Neural cell (in vitro differentiated cells): ENCODE data around the gene SULT6B1.

ENCODE experiments used
- EP300 ChIP-seq: fragments of 450-650 bp; conservative IDR thresholded peaks from 2 replicates; pipeline ENCODE4 v1.6.1; 2014; ENCODE audit warnings: antibody characterized with exemption, mild to moderate bottlenecking, moderate library complexity; ENCODE audit not compliant: poor library complexity, severe bottlenecking
- EZH2 ChIP-seq: fragments of 200-600, 300-800 bp; shearing (Covaris generic), sonication (generic); IDR thresholded peaks from 2 replicates; pipeline ENCODE4 v1.6.1; 2014; ENCODE audit warnings: antibody characterized with exemption, low read length, borderline replicate concordance, mild to moderate bottlenecking; ENCODE audit not compliant: insufficient read depth, poor library complexity, severe bottlenecking
- MXI1 ChIP-seq: fragments of 450-650 bp; conservative IDR thresholded peaks from 2 replicates; pipeline ENCODE4 v1.6.1; 2014; ENCODE audit warnings: antibody characterized with exemption, mild to moderate bottlenecking; ENCODE audit not compliant: poor library complexity, severe bottlenecking
- RAD21 ChIP-seq: fragments of 450-650 bp; conservative IDR thresholded peaks from 2 replicates; pipeline ENCODE4 v1.6.1; 2014; ENCODE audit warnings: antibody characterized with exemption, mild to moderate bottlenecking, moderate library complexity
- TAF1 ChIP-seq: IDR thresholded peaks from 2 replicates; pipeline ENCODE4 v1.6.1; 2012; ENCODE audit warnings: low read depth
- TF ChIP-seq, protein P1 (sequence below): IDR thresholded peaks from 2 replicates; pipeline ENCODE4 v1.6.1; 2012; ENCODE audit warnings: borderline replicate concordance

DNA sequence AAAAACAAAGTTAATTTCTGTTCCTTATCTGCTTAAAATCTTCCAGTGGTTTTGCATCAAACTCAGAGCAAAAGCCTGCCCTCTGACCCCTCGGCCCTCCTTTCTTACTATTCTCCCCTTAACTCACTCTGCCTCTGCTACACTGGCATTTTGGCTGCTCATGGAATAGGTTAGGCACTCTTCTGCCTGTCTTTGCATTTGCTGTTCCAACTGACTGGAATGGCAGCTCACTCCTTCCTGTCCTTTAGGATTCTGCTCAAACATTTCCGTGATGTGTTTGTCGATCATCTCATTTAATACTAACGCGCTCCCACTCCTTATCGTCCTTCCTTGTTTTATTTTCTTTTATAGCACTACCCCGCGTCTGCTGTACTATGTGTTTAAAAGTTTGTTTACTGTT lies 42.1 kb upstream of the SULT6B1 start:
- TF ChIP-seq TAF1 (no peak), RAD21 (no peak), EP300 (no peak), MXI1 (no peak), EZH2 (no peak)
- TF ChIP-seq, protein P1, sequence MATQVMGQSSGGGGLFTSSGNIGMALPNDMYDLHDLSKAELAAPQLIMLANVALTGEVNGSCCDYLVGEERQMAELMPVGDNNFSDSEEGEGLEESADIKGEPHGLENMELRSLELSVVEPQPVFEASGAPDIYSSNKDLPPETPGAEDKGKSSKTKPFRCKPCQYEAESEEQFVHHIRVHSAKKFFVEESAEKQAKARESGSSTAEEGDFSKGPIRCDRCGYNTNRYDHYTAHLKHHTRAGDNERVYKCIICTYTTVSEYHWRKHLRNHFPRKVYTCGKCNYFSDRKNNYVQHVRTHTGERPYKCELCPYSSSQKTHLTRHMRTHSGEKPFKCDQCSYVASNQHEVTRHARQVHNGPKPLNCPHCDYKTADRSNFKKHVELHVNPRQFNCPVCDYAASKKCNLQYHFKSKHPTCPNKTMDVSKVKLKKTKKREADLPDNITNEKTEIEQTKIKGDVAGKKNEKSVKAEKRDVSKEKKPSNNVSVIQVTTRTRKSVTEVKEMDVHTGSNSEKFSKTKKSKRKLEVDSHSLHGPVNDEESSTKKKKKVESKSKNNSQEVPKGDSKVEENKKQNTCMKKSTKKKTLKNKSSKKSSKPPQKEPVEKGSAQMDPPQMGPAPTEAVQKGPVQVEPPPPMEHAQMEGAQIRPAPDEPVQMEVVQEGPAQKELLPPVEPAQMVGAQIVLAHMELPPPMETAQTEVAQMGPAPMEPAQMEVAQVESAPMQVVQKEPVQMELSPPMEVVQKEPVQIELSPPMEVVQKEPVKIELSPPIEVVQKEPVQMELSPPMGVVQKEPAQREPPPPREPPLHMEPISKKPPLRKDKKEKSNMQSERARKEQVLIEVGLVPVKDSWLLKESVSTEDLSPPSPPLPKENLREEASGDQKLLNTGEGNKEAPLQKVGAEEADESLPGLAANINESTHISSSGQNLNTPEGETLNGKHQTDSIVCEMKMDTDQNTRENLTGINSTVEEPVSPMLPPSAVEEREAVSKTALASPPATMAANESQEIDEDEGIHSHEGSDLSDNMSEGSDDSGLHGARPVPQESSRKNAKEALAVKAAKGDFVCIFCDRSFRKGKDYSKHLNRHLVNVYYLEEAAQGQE, result no peak
